Stomach (tissue), 9 donors: ENCODE data around the gene SYNPO. TPM values are rescaled to one million over a fixed set of nuclear protein-coding genes. Genes with fewer than 3 reads are reported as not detected.

ENCODE experiments used
- DNase-seq, 2 donors: peaks; one replicate each; pipeline versions ENCODE4 v3.0.0 to v3.0.0-alpha.2; 2013 to 2019
- H3K27ac ChIP-seq, 5 donors: fragments of 200-600 bp in 4 of 5; sonication (generic) in 4 of 5; one replicate each; pipeline ENCODE4 v1.5.1; 2013 to 2019; ENCODE audit warnings: mild to moderate bottlenecking in 1 of 5, moderate library complexity in 1 of 5
- H3K27me3 ChIP-seq, 3 donors: fragments of 200-600 bp; sonication (generic); one replicate each; pipeline ENCODE4 v1.5.1; 2017 to 2019; ENCODE audit warnings: mixed run types in 1 of 3
- H3K36me3 ChIP-seq, 4 donors: fragments of 200-600 bp; sonication (generic); 1 replicate in 3 of 4; 2 replicates in 1 of 4; pipeline ENCODE4 v1.5.1; 2016 to 2019
- H3K4me1 ChIP-seq, 4 donors: fragments of 200-600 bp; sonication (generic); one replicate each; pipeline ENCODE4 v1.5.1; 2016 to 2019
- H3K4me3 ChIP-seq, 4 donors: fragments of 200-600 bp; sonication (generic) in 3 of 4; one replicate each; pipeline ENCODE4 v1.5.1; 2016 to 2019; ENCODE audit warnings: mild to moderate bottlenecking in 1 of 4
- H3K9me3 ChIP-seq, 4 donors: fragments of 200-600 bp; sonication (generic); one replicate each; pipeline ENCODE4 v1.5.1; 2016 to 2019
- CTCF ChIP-seq, 7 experiments: fragments of 450-650 bp in 4 of 7; fragments of 200-600 bp in 3 of 7; sonication (generic) in 3 of 7; IDR thresholded peaks; one replicate each; pipeline ENCODE4 v1.5.1; 2016 to 2019; ENCODE audit warnings: antibody characterized with exemption in 7 of 7, control low read depth in 2 of 7, mild to moderate bottlenecking in 1 of 7
- EP300 ChIP-seq: sonication (generic); formaldehyde crosslinking; IDR thresholded peaks from one replicate; pipeline ENCODE4 v1.6.1; 2017; ENCODE audit warnings: antibody characterized with exemption
- POLR2A ChIP-seq, 4 donors: fragments of 450-650 bp; IDR thresholded peaks; one replicate each; pipeline ENCODE4 v1.6.1; 2016; ENCODE audit warnings: antibody characterized with exemption in 4 of 4, control low read depth in 2 of 4, mild to moderate bottlenecking in 1 of 4, moderate library complexity in 1 of 4
- POLR2AphosphoS5 ChIP-seq, 3 donors: sonication (generic); formaldehyde crosslinking; IDR thresholded peaks; one replicate each; pipeline ENCODE4 v1.6.1; 2016; ENCODE audit warnings: antibody characterized with exemption in 3 of 3
- WGBS, 5 donors: extraction: QIAGEN DNeasy Blood & Tissue Kit in 3 of 5; methylation state at CpG; one replicate each; pipeline versions ENCODE4 v1.1.5 to v1.1.7; 2013 to 2018; 5-methylcytosine and 5-hydroxymethylcytosine counted together
- intact Hi-C: fragments of 100-400 bp; cut with DNase I; formaldehyde crosslinking; loops from one replicate; pipeline ENCODE4 v1.15.1; 2023; ENCODE audit warnings: low total_unique reads
- polyA plus RNA-seq, 3 donors: library from polyadenylated mRNA; stranded (reverse); fragments of 200-250 nt; gene quantifications; one replicate each; pipeline ENCODE4 v1.2.3, GENCODE V29; 2013
- total RNA-seq, 5 donors: library from RNA; depleted of rRNA; stranded (reverse); fragments of >200 nt; gene quantifications; one replicate each; pipeline versions ENCODE4 v1.1.0 to v1.2.3, GENCODE V29; 2014 to 2016
- donor health status: healthy with polysubstance abuse.
- donor health status: Bipolar disorder and iron deficiency.
- donor health status: healthy.

Gene SYNPO
- total and polyA plus RNA-seq, 8 donors: 3.7 to 52.7 (median 21.7) TPM

- no peak for TF ChIP-seq EP300
- TF ChIP-seq CTCF (IDR thresholded peaks at IDR 0.05): no peak
- no peak for TF ChIP-seq POLR2A (IDR thresholded peaks at IDR 0.05)
- TF ChIP-seq POLR2AphosphoS5 (IDR thresholded peaks at IDR 0.05): no peak
- Histone ChIP-seq H3K27ac (peak overlapping the region in 1 of 5 donors; percentile 86), H3K9me3 (no peaks in the 10 kb centered on the region), H3K4me1 (peaks cover 34 to 62% (median 49%) of the 10 kb centered on the region in 4 donors), H3K36me3 (no peaks in the 10 kb centered on the region), H3K27me3 (no peaks in the 10 kb centered on the region), H3K4me3 (no peak overlapping the region)
- 87 to 96% (median 93%) methylated on average over 4 of the region's 4 CpGs for WGBS, 5 donors
- DNase-seq: no peak
- intact Hi-C loops: no loop called here
Observed at GRCh38 chr5:150607991-150608390, 32.5 kb upstream of the SYNPO start.

- intact Hi-C loops: no loop called here
- no peaks in the 10 kb centered on the region for H3K27me3 ChIP-seq
- peaks cover 44 to 68% (median 58%) of the 10 kb centered on the region in 4 donors for H3K4me1 ChIP-seq
- TF ChIP-seq CTCF (IDR thresholded peaks at IDR 0.05): no peak
- no peak for DNase-seq
- H3K27ac ChIP-seq: peak overlapping the region in 3 of 5 donors; percentile 79 to 88 (median 86)
- no peaks in the 10 kb centered on the region for H3K9me3 ChIP-seq
- no peaks in the 10 kb centered on the region for H3K36me3 ChIP-seq
- H3K4me3 ChIP-seq: no peak overlapping the region
- 72 to 90% (median 85%) methylated on average over 5 of the region's 5 CpGs for WGBS, 5 donors
Observed at GRCh38 chr5:150608991-150609390, 31.5 kb upstream of the SYNPO start.

- Histone ChIP-seq H3K27ac (peak overlapping the region; percentile 59 to 88 (median 79)), H3K4me3 (no peak overlapping the region), H3K9me3 (no peaks in the 10 kb centered on the region), H3K27me3 (no peaks in the 10 kb centered on the region), H3K4me1 (peaks cover 51 to 68% (median 62%) of the 10 kb centered on the region in 4 donors), H3K36me3 (no peaks in the 10 kb centered on the region)
- intact Hi-C loops: no loop called here
- peak; percentile 49 to 84 for DNase-seq
- WGBS, 5 donors: 35 to 51% (median 44%) methylated on average over 7 of the region's 7 CpGs
- TF ChIP-seq POLR2A (IDR thresholded peaks at IDR 0.05): no peak
- TF ChIP-seq POLR2AphosphoS5 (IDR thresholded peaks at IDR 0.05): peak in 1 of 3 donors; percentile 65
- TF ChIP-seq EP300: peak; percentile 19
Observed at GRCh38 chr5:150609843-150610584, 30.4 kb upstream of the SYNPO start.

- no peaks in the 10 kb centered on the region for H3K27me3 ChIP-seq
- WGBS, 5 donors: 28 to 48% (median 34%) methylated on average over 6 of the region's 6 CpGs
- DNase-seq: no peak
- peaks cover 61 to 70% (median 66%) of the 10 kb centered on the region in 4 donors for H3K4me1 ChIP-seq
- H3K27ac ChIP-seq: peak overlapping the region in 4 of 5 donors; percentile 73 to 88 (median 82)
- H3K9me3 ChIP-seq: no peaks in the 10 kb centered on the region
- intact Hi-C loops: no loop called here
- no peak overlapping the region for H3K4me3 ChIP-seq
- no peaks in the 10 kb centered on the region for H3K36me3 ChIP-seq
- no peak for TF ChIP-seq EP300
- peak in 1 of 3 donors; percentile 51 for TF ChIP-seq POLR2AphosphoS5 (IDR thresholded peaks at IDR 0.05)
Observed at GRCh38 chr5:150611026-150611425, 29.4 kb upstream of the SYNPO start.

GRCh38 chr5:150612405-150612804 is 28.1 kb upstream of the SYNPO start:
- intact Hi-C loops: no loop called here
- Histone ChIP-seq H3K4me3 (no peak overlapping the region), H3K36me3 (no peaks in the 10 kb centered on the region), H3K9me3 (no peaks in the 10 kb centered on the region), H3K27me3 (no peaks in the 10 kb centered on the region), H3K4me1 (peaks cover 75 to 80% (median 79%) of the 10 kb centered on the region in 4 donors), H3K27ac (peak overlapping the region in 4 of 5 donors; percentile 73 to 88 (median 82))
- no peak for DNase-seq
- TF ChIP-seq EP300 (no peak), POLR2A (IDR thresholded peaks at IDR 0.05) (no peak), POLR2AphosphoS5 (IDR thresholded peaks at IDR 0.05) (no peak), CTCF (IDR thresholded peaks at IDR 0.05) (no peak)
- 46 to 65% (median 50%) methylated on average over 4 of the region's 4 CpGs for WGBS, 5 donors
